ENCODE results near the gene SH2D3A. TPM values are rescaled to one million over a fixed set of nuclear protein-coding genes. Genes with fewer than 3 reads are reported as not detected.

Gene SH2D3A
- total and polyA plus RNA-seq, 7 donors = 0.66 to 42.7 (median 26.9) TPM; not detected in 3

DNA sequence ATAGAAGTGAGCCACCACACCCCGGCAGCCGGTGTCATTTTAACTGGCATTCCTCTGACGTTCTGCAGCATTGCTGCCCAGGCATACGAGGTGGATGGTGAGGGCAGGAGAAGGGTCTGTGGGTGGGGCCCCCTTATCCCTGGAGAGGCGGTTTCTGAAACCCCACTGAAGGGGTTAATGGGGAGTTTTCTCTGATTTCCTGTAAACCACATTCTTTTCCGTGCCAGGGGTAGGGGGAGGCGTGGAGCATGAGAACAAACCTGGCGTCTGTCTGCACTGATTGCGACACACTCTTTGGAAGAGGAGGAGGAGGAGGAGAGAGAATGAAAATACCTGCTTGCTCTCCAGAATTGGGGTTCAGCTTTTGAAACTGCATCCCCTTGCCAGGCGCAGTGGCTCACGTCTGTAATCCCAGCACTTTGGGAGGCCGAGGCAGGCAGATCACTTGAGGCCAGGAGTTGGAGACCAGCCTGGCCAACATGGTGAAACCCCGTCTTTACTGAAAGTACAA, 44.1 kb downstream of the SH2D3A start:
- intact Hi-C loops (cut with DNase I) = no loop called here
- peak; percentile 90 for DNase-seq
- TF ChIP-seq EP300 (IDR thresholded peaks at IDR 0.05) (no peak), POLR2A (IDR thresholded peaks at IDR 0.05) (no peak), POLR2AphosphoS5 (IDR thresholded peaks at IDR 0.05) (peak in 2 of 4 donors; percentile 15 to 41)
- TF ChIP-seq, protein P1, sequence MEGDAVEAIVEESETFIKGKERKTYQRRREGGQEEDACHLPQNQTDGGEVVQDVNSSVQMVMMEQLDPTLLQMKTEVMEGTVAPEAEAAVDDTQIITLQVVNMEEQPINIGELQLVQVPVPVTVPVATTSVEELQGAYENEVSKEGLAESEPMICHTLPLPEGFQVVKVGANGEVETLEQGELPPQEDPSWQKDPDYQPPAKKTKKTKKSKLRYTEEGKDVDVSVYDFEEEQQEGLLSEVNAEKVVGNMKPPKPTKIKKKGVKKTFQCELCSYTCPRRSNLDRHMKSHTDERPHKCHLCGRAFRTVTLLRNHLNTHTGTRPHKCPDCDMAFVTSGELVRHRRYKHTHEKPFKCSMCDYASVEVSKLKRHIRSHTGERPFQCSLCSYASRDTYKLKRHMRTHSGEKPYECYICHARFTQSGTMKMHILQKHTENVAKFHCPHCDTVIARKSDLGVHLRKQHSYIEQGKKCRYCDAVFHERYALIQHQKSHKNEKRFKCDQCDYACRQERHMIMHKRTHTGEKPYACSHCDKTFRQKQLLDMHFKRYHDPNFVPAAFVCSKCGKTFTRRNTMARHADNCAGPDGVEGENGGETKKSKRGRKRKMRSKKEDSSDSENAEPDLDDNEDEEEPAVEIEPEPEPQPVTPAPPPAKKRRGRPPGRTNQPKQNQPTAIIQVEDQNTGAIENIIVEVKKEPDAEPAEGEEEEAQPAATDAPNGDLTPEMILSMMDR (IDR thresholded peaks at IDR 0.05) = no peak
- Histone ChIP-seq H3K36me3 (no peaks in the 10 kb centered on the region), H3K27ac (peak overlapping the region; percentile 40 to 65 (median 50)), H3K9me3 (no peaks in the 10 kb centered on the region), H3K27me3 (no peaks in the 10 kb centered on the region), H3K4me3 (no peak overlapping the region), H3K4me1 (peaks cover 0 to 5% (median 0%) of the 10 kb centered on the region in 4 donors)
- WGBS, 2 donors = 42 to 51% methylated on average over 13 of the region's 13 CpGs

DNA sequence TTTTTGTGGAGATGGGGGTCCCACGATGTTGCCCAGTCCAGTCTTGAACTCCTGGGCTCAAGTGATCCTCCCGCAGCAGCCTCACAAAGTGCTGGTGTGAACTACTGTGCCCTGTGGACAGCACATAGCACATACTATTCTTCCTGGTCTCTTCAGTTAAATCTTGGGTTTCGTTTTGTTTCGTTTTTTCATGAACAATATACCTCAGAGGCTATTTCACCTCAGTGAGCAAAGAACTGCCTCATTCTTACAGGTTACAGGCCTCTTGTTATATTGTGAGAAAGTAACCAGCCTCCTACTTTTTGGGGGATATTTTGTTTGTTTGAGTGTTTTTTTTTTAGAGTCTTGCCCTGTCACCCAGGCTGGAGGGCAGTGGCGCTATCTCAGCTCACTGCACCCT, 45.5 kb downstream of the SH2D3A start:
- Histone ChIP-seq H3K27ac (peak overlapping the region in 3 of 4 donors; percentile 12 to 65 (median 15)), H3K4me1 (peaks cover 0 to 5% (median 0%) of the 10 kb centered on the region in 4 donors), H3K9me3 (no peaks in the 10 kb centered on the region), H3K36me3 (no peaks in the 10 kb centered on the region), H3K4me3 (no peak overlapping the region), H3K27me3 (peaks cover 0 to 9% (median 4%) of the 10 kb centered on the region in 3 donors)
- WGBS, 2 donors = 51 to 58% methylated on average over 5 of the region's 5 CpGs
- intact Hi-C loops (cut with DNase I) = no loop called here
- no peak for DNase-seq
- TF ChIP-seq POLR2AphosphoS5 (IDR thresholded peaks at IDR 0.05) = no peak
- no peak for TF ChIP-seq EP300 (IDR thresholded peaks at IDR 0.05)
- TF ChIP-seq, protein P1 (IDR thresholded peaks at IDR 0.05) = no peak
- TF ChIP-seq POLR2A (IDR thresholded peaks at IDR 0.05) = no peak

DNA sequence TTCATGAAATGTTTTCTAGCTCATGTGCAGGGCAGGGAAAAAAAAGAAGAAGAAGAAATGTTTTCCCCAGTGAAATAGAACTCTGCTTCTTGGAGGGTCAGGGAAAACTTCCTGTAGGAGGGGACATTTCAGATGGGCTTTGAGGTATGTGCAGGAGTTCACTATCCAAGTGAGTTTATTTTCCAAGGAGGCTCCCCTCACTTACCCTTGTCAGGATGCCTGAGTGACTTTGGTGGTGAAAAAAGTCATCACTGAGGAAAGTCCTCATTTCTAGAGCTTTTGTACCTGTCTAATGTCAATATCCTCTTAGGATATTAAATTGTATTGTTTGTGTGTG, 46.1 kb downstream of the SH2D3A start:
- intact Hi-C loops (cut with DNase I) = no loop called here
- no peak for DNase-seq
- Histone ChIP-seq H3K27me3 (peaks cover 0 to 12% (median 4%) of the 10 kb centered on the region in 3 donors), H3K9me3 (no peaks in the 10 kb centered on the region), H3K4me3 (no peak overlapping the region), H3K27ac (peak overlapping the region; percentile 12 to 65 (median 36)), H3K36me3 (no peaks in the 10 kb centered on the region), H3K4me1 (peaks cover 0 to 5% (median 0%) of the 10 kb centered on the region in 4 donors)
- TF ChIP-seq EP300 (IDR thresholded peaks at IDR 0.05) (no peak), POLR2A (IDR thresholded peaks at IDR 0.05) (no peak), POLR2AphosphoS5 (IDR thresholded peaks at IDR 0.05) (no peak)
- TF ChIP-seq, protein P1 (IDR thresholded peaks at IDR 0.05) = no peak

DNA sequence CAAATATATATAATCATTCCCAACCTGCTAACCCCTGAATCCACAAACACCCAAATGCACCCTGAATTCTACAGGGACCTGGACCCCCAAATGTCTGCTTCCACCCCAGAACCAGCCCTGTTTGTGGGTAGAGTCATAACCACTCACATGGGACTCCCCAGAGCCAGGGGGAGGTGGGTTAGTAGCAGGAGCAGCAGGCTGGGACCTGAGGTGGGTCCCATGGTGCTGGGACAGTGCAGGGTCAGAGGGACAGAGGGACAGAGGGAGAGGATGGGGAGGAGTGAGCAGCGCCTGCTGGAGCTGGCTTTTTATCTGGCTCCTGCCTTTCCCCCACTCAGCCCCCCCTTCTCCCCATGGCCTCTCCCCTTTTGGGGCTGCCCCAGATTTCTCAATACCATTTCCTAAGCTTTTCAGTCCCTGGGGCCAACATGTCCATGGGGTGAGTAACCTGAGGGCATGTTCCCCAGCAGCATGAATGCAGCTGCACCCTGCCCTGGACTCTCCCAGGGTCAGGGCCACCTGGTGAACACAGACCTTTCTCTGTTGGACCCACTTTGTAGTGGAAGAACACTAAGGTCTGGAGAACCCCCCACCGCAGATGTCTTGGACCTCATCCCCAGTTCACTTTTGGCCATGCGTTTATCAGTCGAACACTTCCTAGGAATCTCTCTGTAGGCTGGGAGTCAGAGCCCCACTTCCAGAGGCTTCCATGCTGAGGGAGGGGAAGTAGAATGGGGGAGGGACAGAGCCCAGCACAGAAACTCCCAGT, 46.7 kb downstream of the SH2D3A start, which contains the start of gene C3:
Gene C3, minus strand, starts transcription at position 282 of the 769 bp plus-strand sequence. Its CDS starts 61 bp downstream, at position 221.
- H3K27me3 ChIP-seq = peaks cover 0 to 12% (median 4%) of the 10 kb centered on the region in 3 donors
- peaks cover 0 to 5% (median 0%) of the 10 kb centered on the region in 4 donors for H3K4me1 ChIP-seq
- H3K4me3 ChIP-seq = peak within 1 kb of the TSS; percentile 14 to 33 (median 25)
- intact Hi-C loops (cut with DNase I) = no loop called here
- TF ChIP-seq, protein P1 (IDR thresholded peaks at IDR 0.05) = no peak
- TF ChIP-seq POLR2AphosphoS5 (IDR thresholded peaks at IDR 0.05) (peak in 3 of 4 donors; percentile 37 to 65 (median 58)), POLR2A (IDR thresholded peaks at IDR 0.05) (no peak)
- 85 to 86% methylated on average over 4 of the region's 4 CpGs for WGBS, 2 donors
- no peaks in the 10 kb centered on the region for H3K36me3 ChIP-seq
- peak; percentile 92 for DNase-seq
- H3K27ac ChIP-seq = peak within 1 kb of the TSS; percentile 26 to 65 (median 38)
- H3K9me3 ChIP-seq = no peaks in the 10 kb centered on the region
